22Rv1 (cell line): ENCODE data around the gene LHFPL2.

ENCODE experiments used
- H3K27ac ChIP-seq: fragments of 450-650 bp; 2 replicates; pipeline ENCODE4 v1.5.1; 2017
- ZFX ChIP-seq: fragments of 450-650 bp; IDR thresholded peaks from 2 replicates; pipeline ENCODE4 v1.6.1; 2017; ENCODE audit warnings: antibody characterized with exemption, borderline replicate concordance
- TF ChIP-seq, protein P1 (sequence below): fragments of 450-650 bp; IDR thresholded peaks from 2 replicates; pipeline ENCODE4 v1.5.1; 2017; ENCODE audit warnings: mild to moderate bottlenecking

The LHFPL2 gene

GRCh38 chr5:78569441-78569840 is 79.1 kb downstream of the LHFPL2 start:
- no peak overlapping the region for H3K27ac ChIP-seq
- no peak for TF ChIP-seq ZFX
- TF ChIP-seq, protein P1, sequence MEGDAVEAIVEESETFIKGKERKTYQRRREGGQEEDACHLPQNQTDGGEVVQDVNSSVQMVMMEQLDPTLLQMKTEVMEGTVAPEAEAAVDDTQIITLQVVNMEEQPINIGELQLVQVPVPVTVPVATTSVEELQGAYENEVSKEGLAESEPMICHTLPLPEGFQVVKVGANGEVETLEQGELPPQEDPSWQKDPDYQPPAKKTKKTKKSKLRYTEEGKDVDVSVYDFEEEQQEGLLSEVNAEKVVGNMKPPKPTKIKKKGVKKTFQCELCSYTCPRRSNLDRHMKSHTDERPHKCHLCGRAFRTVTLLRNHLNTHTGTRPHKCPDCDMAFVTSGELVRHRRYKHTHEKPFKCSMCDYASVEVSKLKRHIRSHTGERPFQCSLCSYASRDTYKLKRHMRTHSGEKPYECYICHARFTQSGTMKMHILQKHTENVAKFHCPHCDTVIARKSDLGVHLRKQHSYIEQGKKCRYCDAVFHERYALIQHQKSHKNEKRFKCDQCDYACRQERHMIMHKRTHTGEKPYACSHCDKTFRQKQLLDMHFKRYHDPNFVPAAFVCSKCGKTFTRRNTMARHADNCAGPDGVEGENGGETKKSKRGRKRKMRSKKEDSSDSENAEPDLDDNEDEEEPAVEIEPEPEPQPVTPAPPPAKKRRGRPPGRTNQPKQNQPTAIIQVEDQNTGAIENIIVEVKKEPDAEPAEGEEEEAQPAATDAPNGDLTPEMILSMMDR, result no peak

- no peak for TF ChIP-seq ZFX
- TF ChIP-seq, protein P1, result no peak
- H3K27ac ChIP-seq, result no peak overlapping the region
Measured at GRCh38 chr5:78568676-78569075, 79.9 kb downstream of the LHFPL2 start.

GRCh38 chr5:78568212-78568611 is 80.4 kb downstream of the LHFPL2 start:
- TF ChIP-seq, protein P1, result no peak
- no peak for TF ChIP-seq ZFX
- no peak overlapping the region for H3K27ac ChIP-seq

GRCh38 chr5:78567617-78568016 is 81.0 kb downstream of the LHFPL2 start:
- H3K27ac ChIP-seq, result no peak overlapping the region
- TF ChIP-seq, protein P1, result no peak
- no peak for TF ChIP-seq ZFX

- H3K27ac ChIP-seq, result no peak overlapping the region
- TF ChIP-seq, protein P1, result no peak
- no peak for TF ChIP-seq ZFX
Measured at GRCh38 chr5:78566747-78567425, 81.7 kb downstream of the LHFPL2 start.

DNA sequence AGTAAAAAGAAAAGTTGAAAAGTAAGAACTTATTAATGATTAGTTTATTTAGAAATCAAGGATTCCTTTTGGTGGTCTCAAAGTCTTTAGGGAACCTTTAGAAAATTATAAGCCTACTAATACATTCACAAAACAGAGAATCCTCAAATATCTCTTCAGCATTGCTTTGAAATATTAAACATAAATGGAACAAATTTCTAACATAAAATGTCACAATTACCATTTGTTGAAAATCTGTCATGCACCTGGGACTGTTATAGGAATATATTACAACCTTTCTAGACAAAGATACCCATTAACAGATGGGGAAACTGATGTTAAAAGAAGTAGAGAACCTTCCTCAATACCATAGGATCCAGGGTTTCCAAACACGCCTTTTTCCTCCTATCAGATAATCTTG is 83.2 kb downstream of the LHFPL2 start:
- no peak overlapping the region for H3K27ac ChIP-seq
- no peak for TF ChIP-seq ZFX
- TF ChIP-seq, protein P1, result no peak

GRCh38 chr5:78563621-78564020 is 85.0 kb downstream of the LHFPL2 start:
- H3K27ac ChIP-seq, result no peak overlapping the region
- TF ChIP-seq ZFX, result no peak
- TF ChIP-seq, protein P1, result no peak
